ENCODE results near the gene CPNE5. TPM values are rescaled to one million over a fixed set of nuclear protein-coding genes. Genes with fewer than 3 reads are reported as not detected.

Gene CPNE5
- total RNA-seq, 1 donor from 2014 or later: 1.3 TPM

DNA sequence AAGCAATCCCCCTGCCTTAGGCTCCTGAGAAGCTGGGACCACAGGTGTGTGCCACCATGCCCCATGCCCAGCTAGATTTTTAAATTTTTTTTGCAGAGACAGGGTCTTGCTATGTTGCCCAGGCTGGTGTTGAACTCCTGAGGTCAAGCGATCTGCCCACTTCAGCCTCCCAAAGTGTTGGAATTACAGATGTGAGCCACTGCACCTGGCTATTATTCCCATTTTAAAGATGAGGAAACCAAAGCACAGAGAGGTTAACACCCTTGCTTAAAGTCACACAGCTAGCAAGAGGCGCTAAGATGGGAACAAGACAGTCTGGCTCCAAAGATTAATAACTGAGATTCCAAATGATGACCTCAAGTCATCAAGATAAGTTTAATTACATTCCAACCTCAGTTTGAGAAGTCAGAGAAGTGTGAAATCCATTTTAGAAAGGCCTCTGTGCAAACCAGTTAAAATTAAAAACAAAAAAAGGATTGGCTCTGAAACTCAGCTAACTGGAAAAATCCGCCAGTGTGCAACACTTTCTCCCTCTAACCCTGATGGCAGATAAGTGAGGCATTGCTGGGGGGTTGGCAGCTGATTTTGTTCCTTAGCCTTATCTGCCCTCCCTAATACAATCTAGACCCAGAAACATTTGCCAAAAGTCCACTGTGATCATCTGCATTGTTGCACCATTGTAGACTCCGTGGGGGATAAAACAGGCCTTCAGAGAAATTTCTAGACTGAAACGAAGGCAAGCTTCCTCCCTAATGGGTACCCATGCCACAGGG, 55.5 kb downstream of the CPNE5 start:
- TF ChIP-seq, protein P1, sequence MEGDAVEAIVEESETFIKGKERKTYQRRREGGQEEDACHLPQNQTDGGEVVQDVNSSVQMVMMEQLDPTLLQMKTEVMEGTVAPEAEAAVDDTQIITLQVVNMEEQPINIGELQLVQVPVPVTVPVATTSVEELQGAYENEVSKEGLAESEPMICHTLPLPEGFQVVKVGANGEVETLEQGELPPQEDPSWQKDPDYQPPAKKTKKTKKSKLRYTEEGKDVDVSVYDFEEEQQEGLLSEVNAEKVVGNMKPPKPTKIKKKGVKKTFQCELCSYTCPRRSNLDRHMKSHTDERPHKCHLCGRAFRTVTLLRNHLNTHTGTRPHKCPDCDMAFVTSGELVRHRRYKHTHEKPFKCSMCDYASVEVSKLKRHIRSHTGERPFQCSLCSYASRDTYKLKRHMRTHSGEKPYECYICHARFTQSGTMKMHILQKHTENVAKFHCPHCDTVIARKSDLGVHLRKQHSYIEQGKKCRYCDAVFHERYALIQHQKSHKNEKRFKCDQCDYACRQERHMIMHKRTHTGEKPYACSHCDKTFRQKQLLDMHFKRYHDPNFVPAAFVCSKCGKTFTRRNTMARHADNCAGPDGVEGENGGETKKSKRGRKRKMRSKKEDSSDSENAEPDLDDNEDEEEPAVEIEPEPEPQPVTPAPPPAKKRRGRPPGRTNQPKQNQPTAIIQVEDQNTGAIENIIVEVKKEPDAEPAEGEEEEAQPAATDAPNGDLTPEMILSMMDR (IDR thresholded peaks at IDR 0.05): no peak
- Histone ChIP-seq H3K9me3 (no peaks in the 10 kb centered on the region), H3K4me1 (no peaks in the 10 kb centered on the region), H3K27me3 (no peaks in the 10 kb centered on the region), H3K36me3 (no peaks in the 10 kb centered on the region), H3K27ac (no peak overlapping the region), H3K4me3 (no peak overlapping the region)
- intact Hi-C loops (cut with DNase I): no loop called here
- DNase-seq (ENCODE audit: low spot score in 2 of 2): no peak

DNA sequence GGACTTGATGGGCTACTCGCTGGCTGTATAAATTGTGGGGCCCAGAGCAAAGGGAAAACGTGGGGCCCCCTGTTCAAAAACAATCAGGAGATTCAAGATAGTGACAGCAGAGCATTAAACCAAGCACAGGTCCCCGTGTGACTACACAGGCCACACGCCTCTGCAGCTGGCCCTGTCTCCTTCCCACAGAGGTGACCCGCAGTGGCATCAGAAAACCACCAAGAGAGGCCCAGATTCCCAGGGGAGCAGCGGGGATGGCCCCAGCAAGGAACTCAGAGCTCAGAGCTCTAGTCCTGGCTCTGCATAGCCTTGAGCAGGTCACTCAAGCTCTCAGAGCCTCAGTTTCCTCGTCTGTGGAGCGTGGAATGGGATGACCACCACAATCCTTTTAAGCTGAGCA, 57.6 kb downstream of the CPNE5 start:
- no peaks in the 10 kb centered on the region for H3K9me3 ChIP-seq
- TF ChIP-seq, protein P1 (IDR thresholded peaks at IDR 0.05): no peak
- H3K4me1 ChIP-seq: no peaks in the 10 kb centered on the region
- H3K4me3 ChIP-seq: no peak overlapping the region
- no peak for DNase-seq (ENCODE audit: low spot score in 2 of 2)
- no peaks in the 10 kb centered on the region for H3K27me3 ChIP-seq
- intact Hi-C loops (cut with DNase I): no loop called here
- H3K27ac ChIP-seq: no peak overlapping the region
- no peaks in the 10 kb centered on the region for H3K36me3 ChIP-seq

DNA sequence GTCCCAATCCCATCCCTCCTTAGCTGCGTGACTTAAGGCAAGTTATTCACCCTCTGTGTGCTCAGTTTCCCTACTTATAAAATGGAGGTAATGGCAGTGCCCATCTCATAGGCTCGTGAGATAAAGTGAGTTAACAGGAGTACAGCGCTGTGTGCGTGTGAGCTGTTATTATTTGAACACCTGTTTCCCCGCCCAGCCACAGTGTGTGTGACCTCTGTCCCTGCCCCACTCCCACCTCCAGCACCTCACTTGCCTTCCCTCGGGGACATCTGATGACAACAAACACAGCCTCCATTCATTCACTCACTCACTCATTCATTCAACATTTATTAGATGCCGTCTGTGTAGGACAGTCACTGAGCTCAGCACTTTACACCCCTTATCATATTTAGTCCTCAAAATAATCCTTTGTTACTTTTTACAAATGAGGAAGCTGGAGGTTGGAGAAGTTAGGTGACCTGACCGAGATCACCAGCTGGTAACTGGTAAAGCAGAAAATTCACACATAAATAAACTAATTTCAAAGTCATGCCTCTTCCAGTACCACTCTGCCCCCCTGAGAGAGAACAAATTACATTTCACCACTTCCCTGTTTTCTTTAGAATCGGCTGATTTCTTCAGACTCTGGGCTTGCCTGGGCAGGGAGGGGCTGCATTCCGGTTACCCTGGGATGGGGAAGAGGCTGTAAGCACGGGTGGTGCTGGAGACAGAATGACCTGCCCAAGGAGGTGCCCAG, 58.6 kb downstream of the CPNE5 start:
- no peak overlapping the region for H3K4me3 ChIP-seq
- no peaks in the 10 kb centered on the region for H3K27me3 ChIP-seq
- H3K9me3 ChIP-seq: no peaks in the 10 kb centered on the region
- DNase-seq (ENCODE audit: low spot score in 2 of 2): no peak
- TF ChIP-seq, protein P1 (IDR thresholded peaks at IDR 0.05): no peak
- intact Hi-C loops (cut with DNase I): no loop called here
- H3K27ac ChIP-seq: no peak overlapping the region
- no peaks in the 10 kb centered on the region for H3K36me3 ChIP-seq
- no peaks in the 10 kb centered on the region for H3K4me1 ChIP-seq

DNA sequence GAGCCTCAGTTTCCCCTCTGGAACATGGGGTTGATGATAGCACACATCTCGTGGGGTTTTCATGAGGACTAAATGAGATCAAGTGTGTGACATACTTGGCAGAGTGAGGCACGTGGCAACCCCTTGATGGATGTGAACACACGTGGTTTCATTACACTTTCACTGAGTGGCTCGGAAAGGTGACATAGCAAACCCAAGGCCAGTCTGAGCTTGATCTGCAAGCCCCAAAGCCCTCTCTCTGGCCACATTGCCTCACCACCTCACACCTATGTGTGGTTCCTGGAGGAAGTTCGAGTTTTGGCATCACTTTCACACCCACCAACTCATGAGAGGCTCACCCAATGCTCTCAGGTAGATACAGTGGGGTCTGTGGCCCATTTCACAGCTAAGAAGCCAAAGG, 60.0 kb downstream of the CPNE5 start:
- H3K4me1 ChIP-seq: no peaks in the 10 kb centered on the region
- intact Hi-C loops (cut with DNase I): no loop called here
- no peak for DNase-seq (ENCODE audit: low spot score in 2 of 2)
- H3K9me3 ChIP-seq: no peaks in the 10 kb centered on the region
- no peaks in the 10 kb centered on the region for H3K36me3 ChIP-seq
- no peak overlapping the region for H3K4me3 ChIP-seq
- H3K27ac ChIP-seq: no peak overlapping the region
- TF ChIP-seq, protein P1 (IDR thresholded peaks at IDR 0.05): no peak
- no peaks in the 10 kb centered on the region for H3K27me3 ChIP-seq

DNA sequence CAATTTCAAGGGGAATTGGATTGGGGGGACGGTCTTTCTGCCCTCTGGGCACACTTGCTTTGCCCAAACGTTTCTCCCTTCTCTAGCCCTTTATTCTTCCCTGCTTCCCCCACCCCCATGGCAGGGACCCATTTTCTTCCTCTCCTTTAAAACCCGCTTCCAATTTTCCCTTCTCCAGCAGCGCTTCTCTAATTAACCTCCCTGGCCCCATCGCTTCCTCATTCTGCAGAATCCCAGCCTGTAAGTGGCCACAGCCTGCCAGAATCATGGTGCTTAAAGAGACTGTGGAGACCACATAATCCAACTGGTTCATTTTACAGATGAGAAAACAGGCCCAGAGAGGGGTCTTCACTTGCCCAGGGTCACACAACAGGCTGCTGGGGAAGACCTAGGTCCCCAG, 61.4 kb downstream of the CPNE5 start:
- no peak for DNase-seq (ENCODE audit: low spot score in 2 of 2)
- TF ChIP-seq, protein P1 (IDR thresholded peaks at IDR 0.05): no peak
- Histone ChIP-seq H3K4me1 (no peaks in the 10 kb centered on the region), H3K27ac (no peak overlapping the region), H3K36me3 (no peaks in the 10 kb centered on the region), H3K4me3 (no peak overlapping the region), H3K27me3 (no peaks in the 10 kb centered on the region), H3K9me3 (no peaks in the 10 kb centered on the region)
- intact Hi-C loops (cut with DNase I): no loop called here

All from ascending aorta (tissue), 2 donors.